ENCODE data around the gene TIMP4.

GRCh38 chr3:12121466-12121865 is 37.2 kb downstream of the TIMP4 start:
- no peak for TF ChIP-seq POLR2AphosphoS5 (IDR thresholded peaks at IDR 0.05; ENCODE audit: low read depth, low read length)
- no peak for TF ChIP-seq POLR2A (IDR thresholded peaks at IDR 0.05; ENCODE audit: low read depth, low read length)
- no peak for TF ChIP-seq TAF1 (IDR thresholded peaks at IDR 0.05; ENCODE audit: low read depth, low read length)
- no peak for TF ChIP-seq SPI1 (IDR thresholded peaks at IDR 0.05; ENCODE audit: low read depth, low read length)
- no peak for TF ChIP-seq PAX5 (IDR thresholded peaks at IDR 0.05; ENCODE audit: insufficient read depth, low read length, severe bottlenecking)
- no peak for TF ChIP-seq POU2F2 (IDR thresholded peaks at IDR 0.05; ENCODE audit: low read depth, low read length)

All from GM12891 (cell line).